HG03103 (cell line): ENCODE measurements around the gene ITGBL1.

Experiments used
- ATAC-seq: cut with Tn5 transposase; IDR thresholded peaks from one replicate; pipeline ENCODE4 v1.9.1; 2021; ENCODE audit warnings: low read depth; ENCODE audit not compliant: unreplicated experiment

ITGBL1 gene

GRCh38 chr13:101623470-101624209, 171.2 kb downstream of the ITGBL1 start:
- no peak for ATAC-seq

DNA sequence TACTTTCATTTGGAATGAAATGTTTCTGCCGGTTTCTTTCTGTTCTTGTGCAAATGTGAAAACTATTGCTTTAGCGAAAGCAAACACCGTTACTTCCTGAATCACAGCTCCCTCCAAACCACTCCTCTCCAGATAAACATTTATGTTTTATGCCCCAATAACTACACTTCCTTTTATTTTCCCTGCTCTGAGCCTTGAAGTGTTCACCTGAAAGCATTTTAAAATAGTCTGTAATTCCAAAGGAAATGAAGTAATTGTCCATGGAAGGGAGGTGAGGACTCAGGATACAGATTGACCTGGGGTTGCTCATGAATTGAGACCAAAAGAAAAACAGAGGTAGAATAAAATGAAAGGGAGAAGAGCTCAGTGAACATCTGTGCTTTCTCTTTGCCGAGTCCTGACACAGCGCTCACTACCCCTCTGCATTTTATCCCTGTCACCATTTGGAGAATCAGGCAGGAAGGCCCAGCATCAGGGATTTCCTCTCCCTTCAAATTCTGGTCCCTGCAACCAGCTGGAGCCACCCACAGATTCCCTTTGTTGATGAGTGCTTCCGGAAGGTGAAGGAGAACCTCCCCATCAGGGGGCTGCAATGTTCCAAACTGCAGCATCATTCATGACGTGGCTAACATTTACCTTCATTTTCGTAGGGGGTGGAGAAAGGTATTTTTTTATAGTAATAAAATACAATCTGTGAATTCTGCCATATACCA, 171.9 kb downstream of the ITGBL1 start:
- ATAC-seq = no peak

DNA sequence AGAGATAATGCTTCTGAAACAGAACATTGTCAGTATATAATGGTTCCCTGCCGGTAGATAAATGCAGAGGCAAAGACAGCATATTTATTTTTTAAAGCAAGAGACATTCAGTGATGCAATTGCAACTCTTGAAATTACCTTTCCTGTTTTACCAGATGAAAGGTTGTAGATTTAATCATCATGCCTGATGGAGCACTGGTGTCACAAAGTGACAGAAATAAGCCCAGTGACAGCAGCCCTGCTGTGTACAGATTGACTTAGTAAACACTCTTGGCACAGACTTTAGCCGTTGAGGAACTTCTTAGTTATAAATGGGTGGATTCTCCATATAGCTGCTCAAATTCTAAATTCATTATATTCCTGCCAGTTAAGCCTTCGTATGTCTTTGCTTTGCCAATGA, 172.5 kb downstream of the ITGBL1 start:
- ATAC-seq = no peak

- ATAC-seq = peak; percentile 84
Measured at GRCh38 chr13:101626925-101627555, 174.6 kb downstream of the ITGBL1 start.

DNA sequence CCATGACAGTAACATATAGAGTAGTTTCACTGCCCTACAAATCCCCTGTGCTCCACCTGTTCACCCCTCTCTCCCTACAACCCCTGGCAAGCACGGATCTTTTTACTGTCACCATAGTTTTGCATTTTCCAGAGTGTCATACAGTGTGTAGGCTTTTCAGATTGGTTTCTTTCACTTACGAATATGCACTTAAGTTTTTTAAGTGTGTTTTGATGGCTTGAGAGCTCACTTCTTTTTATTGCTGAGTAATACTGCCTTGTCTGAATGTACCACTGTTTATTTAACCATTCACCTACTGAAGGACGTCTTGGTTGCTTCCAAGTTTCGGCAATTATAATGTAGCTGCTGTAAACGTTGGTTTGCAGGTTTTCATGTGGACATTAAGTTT, 175.1 kb downstream of the ITGBL1 start:
- peak; percentile 30 for ATAC-seq

GRCh38 chr13:101628900-101629299, 176.4 kb downstream of the ITGBL1 start:
- ATAC-seq = no peak

DNA sequence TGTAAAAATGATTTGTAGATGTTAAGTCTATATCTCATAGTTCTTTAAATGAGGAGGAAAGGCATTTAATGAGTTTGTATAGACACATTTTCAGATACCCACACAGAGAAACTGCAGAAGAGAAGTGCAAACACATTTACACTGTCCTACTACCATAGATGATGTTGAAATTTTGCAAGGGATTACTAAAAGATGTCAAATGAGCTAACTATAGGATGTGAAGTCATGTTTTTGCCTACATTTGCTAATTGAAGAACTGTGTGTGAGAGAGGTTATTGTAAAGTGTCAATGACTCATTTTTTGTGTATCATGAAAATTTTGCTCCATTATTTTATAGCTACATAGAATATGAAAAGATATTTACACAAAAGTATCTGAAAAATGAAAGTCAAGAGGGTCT, 178.9 kb downstream of the ITGBL1 start:
- ATAC-seq = no peak

GRCh38 chr13:101634142-101634541, 181.7 kb downstream of the ITGBL1 start:
- ATAC-seq = no peak

- ATAC-seq = no peak
Measured at GRCh38 chr13:101639711-101640110, 187.2 kb downstream of the ITGBL1 start.

GRCh38 chr13:101640788-101641400, 188.4 kb downstream of the ITGBL1 start:
- ATAC-seq = no peak

DNA sequence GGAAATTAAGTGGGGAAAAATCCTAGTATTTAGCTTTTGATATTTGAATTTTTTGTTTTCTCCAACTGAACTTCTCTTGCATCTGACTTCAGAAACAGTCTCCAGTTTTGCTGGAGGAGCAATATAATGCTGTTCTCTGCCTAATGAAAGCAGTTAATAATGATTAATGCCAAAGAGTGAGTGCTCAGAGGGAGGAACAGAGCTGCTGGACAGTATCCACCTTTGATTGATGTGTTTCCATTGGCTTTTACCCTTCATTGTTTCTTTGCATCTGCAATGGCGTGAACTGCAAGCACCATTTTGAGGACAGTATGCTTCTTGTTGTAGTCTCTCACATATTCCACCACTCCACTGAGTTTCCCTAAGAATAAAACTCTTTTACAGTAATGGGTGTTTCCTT, 193.4 kb downstream of the ITGBL1 start:
- no peak for ATAC-seq

GRCh38 chr13:101647760-101648159, 195.3 kb downstream of the ITGBL1 start:
- ATAC-seq = no peak

- ATAC-seq = no peak
Measured at GRCh38 chr13:101648766-101649487, 196.5 kb downstream of the ITGBL1 start.

DNA sequence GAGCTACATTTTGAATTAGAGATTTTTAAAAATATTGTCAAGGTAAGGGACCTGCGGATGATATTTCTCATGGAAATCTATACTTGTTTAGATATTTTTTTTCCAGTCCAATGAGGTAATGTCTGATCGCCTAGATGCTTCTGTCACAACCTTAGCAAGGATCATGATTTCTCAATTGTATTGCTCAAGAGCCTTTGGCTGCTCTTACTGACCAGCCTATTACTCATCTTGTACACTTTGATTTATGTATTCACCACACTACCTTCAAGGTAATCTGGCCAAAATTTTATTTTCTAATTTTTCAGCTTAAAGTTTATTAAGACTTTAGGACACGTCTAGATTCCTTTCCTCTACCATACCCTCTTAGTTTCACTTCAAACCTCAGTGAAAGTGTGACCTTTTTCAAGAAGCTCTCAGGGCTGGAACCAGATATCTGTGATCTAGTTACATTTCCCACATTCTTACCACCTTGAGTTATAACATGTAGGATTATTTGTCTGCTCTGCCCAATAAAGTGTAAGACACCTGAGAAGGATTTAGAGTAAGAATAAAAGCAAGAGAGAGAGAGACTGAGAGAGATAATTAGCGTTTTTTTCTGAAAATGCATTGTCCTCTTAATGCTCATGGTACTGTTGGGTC, 197.1 kb downstream of the ITGBL1 start:
- ATAC-seq = no peak

DNA sequence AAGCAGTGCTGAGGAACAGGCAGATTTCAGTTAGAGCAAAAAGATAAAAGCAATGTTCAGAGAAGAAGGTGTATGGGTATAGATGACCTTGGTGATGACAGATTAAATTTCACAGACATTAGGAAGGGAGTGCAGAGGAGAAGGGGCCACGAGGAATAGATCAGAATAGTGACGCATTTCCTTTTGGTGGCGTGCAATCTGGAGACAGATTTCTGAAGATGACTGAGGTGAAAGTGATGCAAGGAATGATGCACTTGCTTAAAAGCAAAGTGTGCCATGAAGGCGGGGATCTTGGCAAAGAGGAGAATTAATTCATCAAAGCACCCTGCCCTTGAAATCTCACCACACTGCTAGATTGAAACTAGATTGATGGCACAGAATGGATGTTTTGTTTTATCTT, 202.4 kb downstream of the ITGBL1 start:
- no peak for ATAC-seq

- peak; percentile 90 for ATAC-seq
Measured at GRCh38 chr13:101655435-101655834, 203.0 kb downstream of the ITGBL1 start.

- no peak for ATAC-seq
Measured at GRCh38 chr13:101660711-101661110, 208.2 kb downstream of the ITGBL1 start.

- ATAC-seq = no peak
Measured at GRCh38 chr13:101661839-101662238, 209.4 kb downstream of the ITGBL1 start.

DNA sequence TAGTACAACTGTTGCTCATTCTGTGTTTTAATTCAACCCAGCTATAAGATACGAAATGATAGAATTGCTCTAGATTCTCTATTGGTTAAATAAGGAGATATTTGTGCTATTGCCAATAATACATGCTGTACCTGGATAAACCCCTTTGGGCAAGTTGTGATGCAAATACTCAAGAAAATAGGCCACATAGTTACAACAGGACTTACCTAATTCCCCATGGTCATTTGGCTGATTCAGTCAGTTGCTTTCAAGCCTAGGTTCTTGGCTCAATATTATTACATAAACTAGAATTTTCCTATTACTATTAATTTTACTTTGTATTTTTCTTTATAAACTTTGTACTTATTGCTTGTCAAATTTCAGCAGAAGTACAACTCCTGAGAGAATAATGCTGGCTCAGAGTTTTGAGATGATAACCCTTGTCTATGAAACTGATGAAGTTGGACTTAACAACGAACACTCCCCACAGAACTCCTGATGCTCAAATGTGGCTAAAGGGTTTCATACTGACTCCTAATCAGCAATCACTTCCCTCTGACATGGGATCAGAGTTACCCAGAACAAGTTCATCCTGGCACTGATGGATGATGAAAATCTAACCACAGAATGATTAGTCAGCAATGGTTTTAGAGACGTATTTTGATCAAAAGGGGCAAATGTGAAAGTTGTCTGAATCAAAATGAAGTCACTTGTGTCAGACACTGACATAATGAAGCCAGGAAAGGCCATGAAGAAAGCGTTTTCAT, 221.1 kb downstream of the ITGBL1 start:
- ATAC-seq = no peak
